ENCODE results near the gene MARF1.

DNA sequence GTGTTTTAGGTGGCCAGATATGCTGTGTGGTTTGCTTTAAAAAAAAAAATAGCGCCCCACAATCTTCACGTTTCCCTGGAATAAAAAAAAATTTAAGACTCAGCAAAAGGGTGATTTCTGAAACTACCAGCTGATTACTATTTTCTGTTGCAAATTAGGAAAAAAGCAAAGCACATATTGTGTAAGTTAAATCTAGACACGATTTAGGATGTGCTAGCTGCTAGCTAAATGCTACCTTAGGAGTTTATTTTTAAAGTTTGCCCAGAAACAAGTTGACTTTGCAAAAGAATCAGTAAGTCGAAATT is 944 bp upstream of the MARF1 start:
- TF ChIP-seq YY1 (IDR thresholded peaks at IDR 0.05) = no peak
- TF ChIP-seq SP1 (IDR thresholded peaks at IDR 0.05) = no peak
- TF ChIP-seq EGR1 (IDR thresholded peaks at IDR 0.05; ENCODE audit: low read depth in 2 of 2) = no peak
- TF ChIP-seq RXRA (IDR thresholded peaks at IDR 0.05) = no peak
- TF ChIP-seq, protein P1, sequence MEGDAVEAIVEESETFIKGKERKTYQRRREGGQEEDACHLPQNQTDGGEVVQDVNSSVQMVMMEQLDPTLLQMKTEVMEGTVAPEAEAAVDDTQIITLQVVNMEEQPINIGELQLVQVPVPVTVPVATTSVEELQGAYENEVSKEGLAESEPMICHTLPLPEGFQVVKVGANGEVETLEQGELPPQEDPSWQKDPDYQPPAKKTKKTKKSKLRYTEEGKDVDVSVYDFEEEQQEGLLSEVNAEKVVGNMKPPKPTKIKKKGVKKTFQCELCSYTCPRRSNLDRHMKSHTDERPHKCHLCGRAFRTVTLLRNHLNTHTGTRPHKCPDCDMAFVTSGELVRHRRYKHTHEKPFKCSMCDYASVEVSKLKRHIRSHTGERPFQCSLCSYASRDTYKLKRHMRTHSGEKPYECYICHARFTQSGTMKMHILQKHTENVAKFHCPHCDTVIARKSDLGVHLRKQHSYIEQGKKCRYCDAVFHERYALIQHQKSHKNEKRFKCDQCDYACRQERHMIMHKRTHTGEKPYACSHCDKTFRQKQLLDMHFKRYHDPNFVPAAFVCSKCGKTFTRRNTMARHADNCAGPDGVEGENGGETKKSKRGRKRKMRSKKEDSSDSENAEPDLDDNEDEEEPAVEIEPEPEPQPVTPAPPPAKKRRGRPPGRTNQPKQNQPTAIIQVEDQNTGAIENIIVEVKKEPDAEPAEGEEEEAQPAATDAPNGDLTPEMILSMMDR (IDR thresholded peaks at IDR 0.05; ENCODE audit: low read depth, low read length, missing input control) = no peak
- TF ChIP-seq, protein P2, sequence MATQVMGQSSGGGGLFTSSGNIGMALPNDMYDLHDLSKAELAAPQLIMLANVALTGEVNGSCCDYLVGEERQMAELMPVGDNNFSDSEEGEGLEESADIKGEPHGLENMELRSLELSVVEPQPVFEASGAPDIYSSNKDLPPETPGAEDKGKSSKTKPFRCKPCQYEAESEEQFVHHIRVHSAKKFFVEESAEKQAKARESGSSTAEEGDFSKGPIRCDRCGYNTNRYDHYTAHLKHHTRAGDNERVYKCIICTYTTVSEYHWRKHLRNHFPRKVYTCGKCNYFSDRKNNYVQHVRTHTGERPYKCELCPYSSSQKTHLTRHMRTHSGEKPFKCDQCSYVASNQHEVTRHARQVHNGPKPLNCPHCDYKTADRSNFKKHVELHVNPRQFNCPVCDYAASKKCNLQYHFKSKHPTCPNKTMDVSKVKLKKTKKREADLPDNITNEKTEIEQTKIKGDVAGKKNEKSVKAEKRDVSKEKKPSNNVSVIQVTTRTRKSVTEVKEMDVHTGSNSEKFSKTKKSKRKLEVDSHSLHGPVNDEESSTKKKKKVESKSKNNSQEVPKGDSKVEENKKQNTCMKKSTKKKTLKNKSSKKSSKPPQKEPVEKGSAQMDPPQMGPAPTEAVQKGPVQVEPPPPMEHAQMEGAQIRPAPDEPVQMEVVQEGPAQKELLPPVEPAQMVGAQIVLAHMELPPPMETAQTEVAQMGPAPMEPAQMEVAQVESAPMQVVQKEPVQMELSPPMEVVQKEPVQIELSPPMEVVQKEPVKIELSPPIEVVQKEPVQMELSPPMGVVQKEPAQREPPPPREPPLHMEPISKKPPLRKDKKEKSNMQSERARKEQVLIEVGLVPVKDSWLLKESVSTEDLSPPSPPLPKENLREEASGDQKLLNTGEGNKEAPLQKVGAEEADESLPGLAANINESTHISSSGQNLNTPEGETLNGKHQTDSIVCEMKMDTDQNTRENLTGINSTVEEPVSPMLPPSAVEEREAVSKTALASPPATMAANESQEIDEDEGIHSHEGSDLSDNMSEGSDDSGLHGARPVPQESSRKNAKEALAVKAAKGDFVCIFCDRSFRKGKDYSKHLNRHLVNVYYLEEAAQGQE (IDR thresholded peaks at IDR 0.05) = no peak
